Tibial nerve (tissue), 4 donors: Measurements from ENCODE around the gene UBASH3A. TPM values are rescaled to one million over a fixed set of nuclear protein-coding genes. Genes with fewer than 3 reads are reported as not detected.
A peak's percentile ranks its signal among the peaks of the same experiment; 100 is the strongest.

Source experiments
- DNase-seq, 2 donors: peaks; one replicate each; pipeline ENCODE4 v3.0.0-alpha.2; 2019; ENCODE audit warnings: low spot score in 2 of 2
- H3K27ac ChIP-seq, 4 donors: fragments of 200-600 bp; sonication (generic) in 3 of 4; one replicate each; pipeline ENCODE4 v1.5.1; 2017 to 2019; ENCODE audit warnings: mild to moderate bottlenecking in 1 of 4
- H3K27me3 ChIP-seq, 2 donors: fragments of 200-600 bp; sonication (generic) in 1 of 2; one replicate each; pipeline versions ENCODE4 v1.5.1 to v1.6.0; 2017 to 2019
- H3K36me3 ChIP-seq, 3 donors: fragments of 200-600 bp; sonication (generic); one replicate each; pipeline ENCODE4 v1.5.1; 2018 to 2019
- H3K4me1 ChIP-seq, 4 donors: fragments of 200-600 bp; sonication (generic) in 3 of 4; one replicate each; pipeline ENCODE4 v1.5.1; 2017 to 2019
- H3K4me3 ChIP-seq, 4 donors: fragments of 200-600 bp; sonication (generic) in 3 of 4; one replicate each; pipeline ENCODE4 v1.5.1; 2017 to 2019; ENCODE audit warnings: mild to moderate bottlenecking in 1 of 4, moderate library complexity in 1 of 4
- H3K9me3 ChIP-seq, 4 donors: fragments of 200-600 bp; sonication (generic) in 3 of 4; one replicate each; pipeline ENCODE4 v1.5.1; 2017 to 2019
- EP300 ChIP-seq, 2 donors: sonication (generic); formaldehyde crosslinking; IDR thresholded peaks; one replicate each; pipeline ENCODE4 v1.6.1; 2017; ENCODE audit warnings: antibody characterized with exemption in 2 of 2, mild to moderate bottlenecking in 1 of 2
- POLR2A ChIP-seq, 2 donors: fragments of 450-650 bp; IDR thresholded peaks; one replicate each; pipeline ENCODE4 v1.6.1; 2017; ENCODE audit warnings: antibody characterized with exemption in 2 of 2, mild to moderate bottlenecking in 2 of 2, moderate library complexity in 2 of 2
- WGBS, 2 donors: methylation state at CpG; one replicate each; pipeline ENCODE4 v1.1.5; 2018; 5-methylcytosine and 5-hydroxymethylcytosine counted together
- total RNA-seq, 4 donors: library from RNA; depleted of rRNA; stranded (reverse); fragments of >200 nt; gene quantifications; one replicate each; pipeline ENCODE4 v1.1.0, GENCODE V29; 2016
- TF ChIP-seq, protein P1 (sequence below), 5 experiments: fragments of 200-600 bp in 3 of 5; fragments of 450-650 bp in 2 of 5; sonication (generic) in 3 of 5; IDR thresholded peaks; one replicate each; pipeline ENCODE4 v1.5.1; 2016 to 2019; ENCODE audit warnings: antibody characterized with exemption in 5 of 5, mild to moderate bottlenecking in 3 of 5, moderate library complexity in 2 of 5

Gene UBASH3A
- total RNA-seq, 4 donors from 2014 or later, result 0.59 to 5.9 (median 0.90) TPM; not detected in 1

DNA sequence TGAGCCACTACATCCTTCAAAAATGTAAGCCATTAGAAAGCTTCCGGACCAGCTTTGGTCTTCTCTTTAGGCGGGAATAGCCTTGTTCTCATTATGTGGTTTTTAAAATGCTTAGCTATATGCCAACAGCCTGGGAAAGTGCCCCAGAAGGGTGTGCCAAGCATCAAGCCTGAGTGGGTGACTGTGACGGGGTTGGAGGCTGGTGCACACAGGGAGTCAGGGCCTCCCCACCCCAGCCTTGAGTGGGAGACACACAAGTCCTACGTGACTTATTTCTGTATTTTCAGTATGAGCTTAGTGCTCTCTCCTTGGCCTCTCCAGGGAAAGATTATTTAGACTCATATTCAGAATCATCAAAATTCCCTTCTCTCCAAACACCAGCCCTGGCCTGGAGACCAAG, 9.8 kb downstream of the UBASH3A start:
- no peak for DNase-seq
- no peaks in the 10 kb centered on the region for H3K36me3 ChIP-seq
- H3K9me3 ChIP-seq, result no peaks in the 10 kb centered on the region
- H3K27me3 ChIP-seq, result peaks cover 0 to 6% of the 10 kb centered on the region in 2 donors
- H3K4me1 ChIP-seq, result peaks cover 0 to 13% (median 0%) of the 10 kb centered on the region in 4 donors
- 81 to 83% methylated on average over 4 of the region's 4 CpGs for WGBS, 2 donors
- TF ChIP-seq EP300 (IDR thresholded peaks at IDR 0.05), result no peak
- no peak overlapping the region for H3K4me3 ChIP-seq
- no peak overlapping the region for H3K27ac ChIP-seq

DNA sequence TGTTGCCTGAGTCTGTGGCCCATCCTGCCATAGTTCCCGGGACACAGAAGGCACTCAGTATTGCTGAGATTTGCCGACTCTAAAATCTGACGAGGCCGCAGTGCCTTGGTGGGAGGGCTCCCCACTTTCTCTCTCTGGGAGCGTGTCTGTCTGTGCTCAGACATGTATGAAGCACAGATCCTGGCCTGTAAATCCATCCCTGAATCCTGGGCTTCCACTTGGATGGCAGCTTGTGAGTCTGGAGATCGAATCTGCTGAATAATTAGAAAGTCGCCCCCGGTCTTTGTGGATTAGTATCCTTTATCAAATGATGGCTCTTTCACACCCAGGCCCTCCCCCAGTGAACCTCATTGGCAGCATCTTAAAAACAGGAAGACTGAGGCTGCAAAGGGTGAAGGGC, 10.4 kb downstream of the UBASH3A start:
- Histone ChIP-seq H3K4me3 (no peak overlapping the region), H3K36me3 (no peaks in the 10 kb centered on the region), H3K27ac (no peak overlapping the region), H3K4me1 (peaks cover 0 to 13% (median 0%) of the 10 kb centered on the region in 4 donors), H3K9me3 (no peaks in the 10 kb centered on the region), H3K27me3 (peaks cover 0 to 6% of the 10 kb centered on the region in 2 donors)
- DNase-seq, result no peak
- no peak for TF ChIP-seq POLR2A (IDR thresholded peaks at IDR 0.05)
- TF ChIP-seq EP300 (IDR thresholded peaks at IDR 0.05), result no peak
- TF ChIP-seq, protein P1, sequence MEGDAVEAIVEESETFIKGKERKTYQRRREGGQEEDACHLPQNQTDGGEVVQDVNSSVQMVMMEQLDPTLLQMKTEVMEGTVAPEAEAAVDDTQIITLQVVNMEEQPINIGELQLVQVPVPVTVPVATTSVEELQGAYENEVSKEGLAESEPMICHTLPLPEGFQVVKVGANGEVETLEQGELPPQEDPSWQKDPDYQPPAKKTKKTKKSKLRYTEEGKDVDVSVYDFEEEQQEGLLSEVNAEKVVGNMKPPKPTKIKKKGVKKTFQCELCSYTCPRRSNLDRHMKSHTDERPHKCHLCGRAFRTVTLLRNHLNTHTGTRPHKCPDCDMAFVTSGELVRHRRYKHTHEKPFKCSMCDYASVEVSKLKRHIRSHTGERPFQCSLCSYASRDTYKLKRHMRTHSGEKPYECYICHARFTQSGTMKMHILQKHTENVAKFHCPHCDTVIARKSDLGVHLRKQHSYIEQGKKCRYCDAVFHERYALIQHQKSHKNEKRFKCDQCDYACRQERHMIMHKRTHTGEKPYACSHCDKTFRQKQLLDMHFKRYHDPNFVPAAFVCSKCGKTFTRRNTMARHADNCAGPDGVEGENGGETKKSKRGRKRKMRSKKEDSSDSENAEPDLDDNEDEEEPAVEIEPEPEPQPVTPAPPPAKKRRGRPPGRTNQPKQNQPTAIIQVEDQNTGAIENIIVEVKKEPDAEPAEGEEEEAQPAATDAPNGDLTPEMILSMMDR (IDR thresholded peaks at IDR 0.05), result no peak
- 64 to 80% methylated on average over 7 to 8 of the region's 8 CpGs for WGBS, 2 donors

DNA sequence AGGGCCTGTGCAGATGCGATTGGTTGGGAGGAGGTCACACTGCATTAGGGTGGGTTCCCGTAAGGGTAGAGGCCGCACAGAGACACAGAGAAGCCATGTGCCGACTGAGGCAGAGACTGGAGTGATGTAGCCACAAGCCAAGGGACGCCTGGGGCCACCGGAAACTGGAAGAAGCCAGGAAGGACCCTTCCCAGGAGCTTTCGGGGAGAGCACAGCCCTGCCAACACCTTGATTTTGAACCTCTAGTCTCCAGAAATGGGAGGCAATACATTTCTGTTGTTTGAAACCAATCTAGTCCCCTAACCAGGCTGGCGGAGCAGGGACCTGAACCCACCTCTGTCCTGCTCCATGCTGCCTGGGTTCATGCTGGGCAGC, 10.8 kb downstream of the UBASH3A start:
- DNase-seq, result no peak
- Histone ChIP-seq H3K36me3 (no peaks in the 10 kb centered on the region), H3K27me3 (peaks cover 0 to 6% of the 10 kb centered on the region in 2 donors), H3K27ac (peak overlapping the region in 1 of 4 donors; percentile 17), H3K4me1 (peaks cover 0 to 13% (median 0%) of the 10 kb centered on the region in 4 donors), H3K9me3 (no peaks in the 10 kb centered on the region), H3K4me3 (no peak overlapping the region)
- no peak for TF ChIP-seq POLR2A (IDR thresholded peaks at IDR 0.05)
- TF ChIP-seq EP300 (IDR thresholded peaks at IDR 0.05), result no peak
- 88 to 94% methylated on average over 8 of the region's 8 CpGs for WGBS, 2 donors

DNA sequence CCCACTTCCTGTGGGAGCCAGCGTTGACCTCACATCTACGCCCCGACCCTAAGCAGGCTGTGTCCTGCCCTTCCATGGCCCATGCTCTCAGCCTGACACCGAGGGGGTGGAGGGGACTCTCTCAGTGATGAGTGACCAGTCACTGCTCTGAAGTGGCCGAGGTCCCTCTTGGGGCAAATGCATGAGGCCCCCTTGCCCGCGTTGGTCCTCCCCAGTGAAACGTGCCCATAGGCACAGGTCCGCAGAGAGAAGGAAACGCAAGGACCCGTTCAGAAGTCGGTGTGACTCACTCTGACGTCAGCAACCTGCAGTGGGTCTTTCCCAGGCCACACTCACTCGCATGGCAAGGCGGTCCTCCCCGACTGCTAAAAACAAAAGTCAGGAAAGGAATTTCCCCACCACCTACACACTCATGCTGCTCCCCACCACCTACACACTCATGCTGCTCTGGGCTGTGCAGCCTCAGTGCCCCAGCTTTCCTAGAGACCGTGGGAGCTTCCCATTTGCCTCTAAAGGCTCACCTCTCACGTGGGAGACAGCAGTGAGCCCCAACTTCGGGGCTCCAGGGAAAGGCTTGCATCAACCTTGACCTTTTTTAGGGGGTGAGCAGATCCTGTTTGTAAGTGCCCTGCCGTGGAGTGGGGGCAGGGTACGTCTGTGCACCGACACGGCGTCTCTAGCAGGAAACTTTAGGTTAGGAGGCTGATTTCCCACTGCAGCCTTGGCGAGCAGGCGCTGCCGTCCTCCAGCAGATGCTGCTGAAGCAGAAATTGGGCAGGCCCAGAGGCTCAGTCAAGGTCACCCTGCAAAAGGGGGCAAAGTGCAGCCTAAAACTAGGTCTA, 11.4 kb downstream of the UBASH3A start:
- no peak for DNase-seq
- peak overlapping the region in 1 of 4 donors; percentile 17 for H3K27ac ChIP-seq
- peaks cover 0 to 13% (median 0%) of the 10 kb centered on the region in 4 donors for H3K4me1 ChIP-seq
- TF ChIP-seq, protein P1 (IDR thresholded peaks at IDR 0.05), result no peak
- TF ChIP-seq EP300 (IDR thresholded peaks at IDR 0.05), result peak in 1 of 2 donors; percentile 5
- H3K4me3 ChIP-seq, result no peak overlapping the region
- H3K36me3 ChIP-seq, result no peaks in the 10 kb centered on the region
- no peaks in the 10 kb centered on the region for H3K9me3 ChIP-seq
- peaks cover 0 to 6% of the 10 kb centered on the region in 2 donors for H3K27me3 ChIP-seq
- 42 to 53% methylated on average over 24 to 25 of the region's 27 CpGs for WGBS, 2 donors

DNA sequence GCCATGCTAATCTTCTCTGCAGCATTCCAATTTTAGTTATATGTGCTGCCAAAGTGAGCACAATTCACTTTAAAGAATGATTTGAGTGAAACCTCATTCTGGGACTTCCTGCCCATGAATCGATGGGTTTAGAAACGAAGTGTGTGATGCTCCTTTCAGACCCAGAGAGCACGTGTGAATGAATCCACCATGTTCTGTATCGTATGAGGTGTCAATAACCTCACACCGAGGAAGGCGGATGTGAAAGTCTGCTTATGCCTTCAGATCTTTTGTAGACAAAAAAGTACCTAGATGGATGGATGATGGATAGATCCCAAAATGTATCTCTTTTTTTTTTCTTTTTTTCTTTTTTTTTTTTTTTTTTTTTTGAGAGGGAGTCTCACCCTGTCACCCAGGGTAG, 13.8 kb downstream of the UBASH3A start:
- no peak for DNase-seq
- Histone ChIP-seq H3K27ac (no peak overlapping the region), H3K27me3 (peaks cover 0 to 12% of the 10 kb centered on the region in 2 donors), H3K4me1 (peaks cover 0 to 13% (median 0%) of the 10 kb centered on the region in 4 donors), H3K4me3 (no peak overlapping the region), H3K9me3 (peaks cover 0 to 12% (median 0%) of the 10 kb centered on the region in 4 donors), H3K36me3 (no peaks in the 10 kb centered on the region)
- WGBS, 2 donors, result 76 to 91% methylated on average over 6 of the region's 6 CpGs
- TF ChIP-seq, protein P1 (IDR thresholded peaks at IDR 0.05), result no peak
- TF ChIP-seq POLR2A (IDR thresholded peaks at IDR 0.05) (no peak), EP300 (IDR thresholded peaks at IDR 0.05) (no peak)

DNA sequence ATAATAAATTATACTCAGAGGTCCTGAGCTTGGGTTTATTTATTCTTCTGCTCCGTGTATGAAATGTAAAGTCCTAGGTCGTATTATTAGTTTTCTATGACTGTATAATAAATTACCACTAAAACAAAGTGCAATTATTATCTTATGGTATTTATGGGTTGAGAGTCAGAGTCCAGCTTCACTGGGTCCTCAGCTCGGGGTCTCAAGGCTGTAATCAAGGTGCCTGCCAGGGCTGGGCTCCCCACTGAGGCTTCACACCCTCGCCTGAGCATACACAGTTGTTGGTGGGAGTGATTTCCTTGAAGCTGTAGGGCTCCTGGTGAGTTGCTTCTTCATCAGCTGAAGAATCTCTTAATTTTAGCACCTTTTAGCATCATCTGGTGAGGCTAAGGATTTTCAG, 15.2 kb downstream of the UBASH3A start:
- Histone ChIP-seq H3K27ac (no peak overlapping the region), H3K9me3 (peaks cover 0 to 12% (median 0%) of the 10 kb centered on the region in 4 donors), H3K4me3 (no peak overlapping the region), H3K27me3 (peaks cover 0 to 12% of the 10 kb centered on the region in 2 donors), H3K36me3 (no peaks in the 10 kb centered on the region), H3K4me1 (peaks cover 0 to 13% (median 0%) of the 10 kb centered on the region in 4 donors)
- 38 to 61% methylated on average over 4 of the region's 4 CpGs for WGBS, 2 donors
- TF ChIP-seq POLR2A (IDR thresholded peaks at IDR 0.05) (no peak), EP300 (IDR thresholded peaks at IDR 0.05) (no peak)
- TF ChIP-seq, protein P1 (IDR thresholded peaks at IDR 0.05), result no peak
- no peak for DNase-seq
